AG08395 (cell line): ENCODE data around the gene DLG2.

Experiments used
- DNase-seq: peaks from one replicate; pipeline ENCODE4 v3.0.0; 2012; ENCODE audit warnings: mixed read lengths, low spot score

Gene DLG2

DNA sequence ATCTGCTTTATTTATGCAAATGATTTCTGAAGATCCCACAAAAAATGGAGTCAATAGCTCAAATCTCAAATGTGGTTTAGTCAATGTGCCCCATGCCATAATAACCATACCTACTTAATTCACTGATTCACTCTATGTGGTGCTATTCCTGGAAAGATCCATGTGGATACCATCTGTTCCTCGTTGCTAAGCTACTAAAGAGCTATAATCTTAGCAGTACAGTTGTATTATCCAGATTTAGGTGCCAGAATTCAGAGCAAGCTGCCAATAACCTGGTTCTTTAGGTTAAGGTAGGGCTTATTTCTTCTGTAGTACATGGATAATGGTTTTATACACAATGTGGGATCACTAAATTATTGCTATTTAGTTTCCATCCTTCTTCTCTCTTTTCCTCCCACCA is 1366.3 kb downstream of the DLG2 start:
- no peak for DNase-seq

DNA sequence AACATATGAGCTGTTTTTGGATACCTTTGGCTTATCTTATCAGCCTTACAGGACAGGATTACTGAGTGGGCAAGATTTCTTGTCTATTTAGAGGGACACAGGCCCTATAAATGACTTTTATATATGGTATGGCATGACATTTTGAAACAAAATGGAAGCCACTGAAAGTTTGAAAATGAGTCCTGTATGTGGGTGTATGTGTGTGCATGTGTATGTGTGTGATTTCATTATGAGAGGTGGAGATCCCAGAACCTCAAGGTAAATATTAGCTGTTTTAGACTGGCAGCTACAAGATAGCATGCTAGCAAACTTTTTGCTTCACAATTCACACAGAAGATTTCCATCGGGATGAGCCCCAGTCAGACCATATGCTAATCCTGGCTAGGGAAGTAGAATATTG is 1370.5 kb downstream of the DLG2 start:
- DNase-seq = no peak

DNA sequence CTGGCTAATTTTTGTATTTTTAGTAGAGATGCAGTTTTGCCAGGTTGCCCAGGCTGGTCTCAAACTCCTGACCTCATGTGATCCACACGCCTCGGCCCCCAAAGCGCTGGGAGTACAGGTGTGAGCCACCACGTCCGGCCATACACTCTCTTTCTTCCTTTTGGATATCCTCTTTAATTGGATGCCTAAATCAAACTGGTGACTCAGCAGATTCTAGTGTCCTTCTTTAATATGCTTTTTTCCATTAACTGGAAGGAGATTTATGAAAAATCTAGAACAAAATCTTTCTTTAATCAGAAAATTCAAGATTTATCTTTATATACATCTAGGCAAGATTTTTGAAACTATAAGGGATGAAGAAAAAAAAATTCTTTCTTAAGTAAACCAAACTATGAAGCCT is 1371.7 kb downstream of the DLG2 start:
- no peak for DNase-seq

DNA sequence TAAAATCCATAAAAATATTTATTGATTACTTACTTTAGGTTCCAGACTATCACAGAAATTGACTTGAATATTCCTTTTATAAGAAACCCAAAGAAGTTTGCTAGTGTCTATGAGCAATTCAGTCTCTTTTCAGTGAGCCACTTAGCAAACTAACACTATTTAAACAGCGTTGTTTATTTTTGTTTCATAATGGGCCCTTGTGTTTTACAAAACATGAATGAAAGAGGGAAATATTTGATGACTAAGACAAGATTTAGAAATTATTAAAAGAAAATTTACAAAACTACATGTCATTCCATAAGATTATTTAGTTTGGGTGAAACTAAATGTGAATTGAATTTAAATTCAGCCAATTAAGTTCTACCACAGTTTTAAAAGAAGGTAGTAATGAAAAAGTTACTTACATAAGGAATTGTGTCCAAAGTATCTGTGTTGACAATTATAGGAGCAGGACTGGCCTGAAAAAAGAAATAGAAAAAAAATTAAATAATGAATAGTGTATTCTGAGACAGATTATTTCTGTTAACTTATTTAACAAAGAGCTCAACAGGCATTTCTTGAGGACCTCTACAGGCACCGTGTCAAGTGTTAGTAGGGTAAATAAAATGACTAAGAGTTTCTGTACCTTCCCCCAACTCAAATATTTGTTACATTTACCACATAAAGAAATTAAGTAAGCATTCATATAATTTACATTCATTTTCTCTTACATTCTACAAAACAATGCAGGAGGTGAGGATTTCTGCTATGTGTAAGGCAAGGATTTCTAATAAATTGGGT is 1376.1 kb downstream of the DLG2 start:
- no peak for DNase-seq

DNA sequence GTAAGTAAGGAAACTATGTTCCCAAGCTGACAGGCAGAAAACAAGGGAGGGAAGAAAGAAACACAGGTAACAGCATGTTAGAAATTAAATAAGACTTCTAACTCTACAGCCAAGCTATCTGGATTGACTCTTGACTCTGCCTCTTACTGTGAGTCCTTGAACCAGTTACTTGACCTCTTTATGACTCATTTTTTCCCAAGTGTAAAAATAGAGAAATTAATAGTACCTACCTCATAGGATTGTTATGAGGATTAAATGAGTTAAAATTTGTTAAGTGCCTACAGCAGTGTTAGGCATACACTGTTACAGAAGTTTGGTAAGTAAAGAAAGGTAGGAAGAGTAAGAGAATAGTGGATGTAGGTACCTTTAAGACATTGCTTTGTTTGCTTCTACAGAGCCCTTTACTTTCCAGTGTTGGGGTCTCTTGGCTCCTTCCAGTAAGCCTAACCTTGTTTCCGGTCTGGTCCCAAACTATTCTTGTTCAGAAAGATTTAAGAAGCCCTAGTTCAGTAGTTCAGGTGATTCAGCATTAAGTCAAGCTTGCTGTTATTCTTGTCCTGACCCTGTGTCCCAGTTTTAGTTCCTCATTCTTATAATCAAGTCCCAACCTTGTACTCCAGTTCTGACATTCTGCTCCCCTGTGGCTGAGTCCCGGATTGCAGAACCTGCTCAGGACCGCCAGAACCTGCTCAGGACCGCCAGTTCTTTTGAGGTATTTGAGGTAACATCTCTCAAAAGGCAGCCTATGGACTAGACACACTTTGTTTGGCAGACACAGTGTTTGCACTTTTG is 1377.6 kb downstream of the DLG2 start:
- no peak for DNase-seq

DNA sequence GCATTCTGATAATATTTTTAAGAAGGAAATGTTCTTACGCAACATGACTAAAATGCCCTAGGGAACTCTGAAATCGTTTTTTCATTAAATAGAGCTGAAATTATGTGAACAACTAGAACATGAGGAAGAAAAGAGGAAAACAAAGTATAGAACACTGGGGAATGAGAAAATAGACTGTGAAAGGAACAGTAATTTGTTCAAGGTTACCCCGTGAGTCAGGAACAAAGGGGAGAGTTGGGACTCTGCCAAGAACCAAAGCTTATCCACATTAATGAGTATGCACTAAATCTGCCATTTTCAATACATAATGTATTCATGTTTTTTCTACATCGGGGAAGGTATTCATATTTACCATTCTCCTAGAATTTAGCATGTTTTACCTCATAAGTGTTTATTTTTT is 1379.2 kb downstream of the DLG2 start:
- no peak for DNase-seq

DNA sequence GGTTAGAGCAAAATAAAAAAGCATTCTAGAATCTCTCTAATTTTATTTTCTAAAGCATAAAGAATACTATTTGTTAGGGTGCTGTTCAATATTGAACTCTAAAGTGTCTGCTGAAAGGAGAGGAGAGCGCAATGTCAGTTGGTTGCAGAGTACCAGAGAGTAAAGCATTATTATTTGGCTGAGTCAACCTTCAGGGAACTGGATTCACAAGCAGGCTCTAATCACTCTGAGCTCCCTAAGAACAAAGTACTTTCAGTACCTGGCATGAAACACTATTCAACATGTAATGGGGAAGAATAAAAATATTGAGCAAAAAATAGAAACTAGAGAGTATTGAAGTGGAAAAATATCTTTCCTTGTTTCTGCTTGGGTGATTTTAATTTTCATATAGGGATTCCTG is 1380.0 kb downstream of the DLG2 start:
- no peak for DNase-seq

DNA sequence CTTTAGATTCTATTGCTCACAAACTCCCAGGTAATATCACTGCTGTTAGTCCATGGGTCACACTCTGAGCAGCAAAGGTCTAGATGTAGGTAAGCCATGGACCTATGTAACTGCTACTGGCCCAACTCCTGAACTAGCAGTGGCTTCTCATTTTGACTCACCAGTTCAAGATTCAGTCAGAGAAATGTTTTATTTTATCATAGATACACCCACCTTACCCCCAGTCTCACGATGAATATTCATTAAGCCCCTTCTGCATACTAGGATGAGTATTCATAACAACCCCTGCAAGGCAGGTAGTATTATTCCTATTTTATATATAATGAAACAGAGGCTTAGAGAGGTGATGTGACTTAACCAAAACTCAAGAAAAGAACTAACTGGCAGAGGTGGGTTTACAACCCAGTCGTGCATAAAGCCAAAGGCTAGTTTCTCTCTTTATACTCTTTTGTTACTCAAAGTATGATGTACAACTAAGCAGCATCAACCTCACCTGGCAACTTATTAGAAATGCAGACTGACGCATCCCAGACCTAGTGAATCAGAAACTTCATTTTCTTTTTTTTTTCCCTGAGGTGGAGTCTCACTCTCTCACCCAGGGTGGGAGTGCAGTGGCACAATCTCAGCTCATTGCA is 1383.4 kb downstream of the DLG2 start:
- no peak for DNase-seq

DNA sequence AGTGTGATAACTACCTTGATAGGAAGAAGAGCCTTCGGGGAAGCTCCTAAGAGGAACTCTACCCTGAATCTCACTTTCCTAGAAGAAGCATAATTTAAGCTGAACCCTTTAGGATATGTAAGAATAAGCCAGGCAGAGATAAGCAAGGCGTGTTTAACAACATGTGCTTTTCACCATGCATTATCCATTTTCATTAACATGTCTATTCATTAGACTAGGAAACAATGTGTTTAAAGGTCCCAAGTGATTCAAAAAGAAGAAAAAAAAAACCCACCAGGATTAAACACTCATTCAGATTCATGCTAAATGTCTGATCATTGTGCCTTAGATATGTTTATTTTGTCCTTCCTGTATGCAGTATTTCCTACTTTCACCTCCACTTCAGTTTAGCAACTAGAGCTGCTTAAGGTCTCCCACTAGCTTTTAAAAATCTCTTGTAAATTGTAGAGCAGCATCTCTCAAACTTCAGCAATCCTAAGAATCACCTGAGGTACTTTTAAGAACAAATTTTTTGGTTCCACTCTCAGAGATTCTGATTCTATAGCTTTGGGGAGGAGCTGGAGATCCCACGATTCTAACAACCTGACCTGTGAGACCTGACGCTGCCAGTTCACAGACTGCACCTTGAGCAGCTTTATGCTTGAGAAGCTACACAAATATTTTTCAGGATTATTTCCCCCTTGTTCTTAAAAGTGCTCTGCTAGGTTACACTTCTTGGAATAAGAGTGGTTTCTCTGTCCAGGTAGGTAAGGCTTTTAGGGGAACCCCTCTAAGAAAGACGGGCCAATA is 1385.6 kb downstream of the DLG2 start:
- no peak for DNase-seq

DNA sequence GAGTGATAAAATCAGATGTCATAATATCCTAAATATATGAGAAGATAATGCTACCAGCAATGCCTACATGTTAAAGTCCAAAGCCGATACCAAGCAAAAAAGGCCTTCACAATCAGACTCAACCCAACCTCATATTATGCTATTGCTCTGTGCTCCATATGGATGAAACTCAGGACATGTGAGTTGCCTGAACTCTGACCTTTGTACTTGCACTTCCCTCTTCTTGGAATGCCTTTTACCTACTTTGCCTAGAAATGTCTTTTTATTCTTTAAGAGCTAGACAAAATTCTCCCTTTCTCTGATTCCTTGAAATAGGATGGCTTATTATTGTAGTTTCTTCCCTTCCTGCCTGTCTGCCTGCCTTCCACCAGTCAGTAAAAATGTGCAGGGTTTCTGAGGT is 1386.3 kb downstream of the DLG2 start:
- no peak for DNase-seq

DNA sequence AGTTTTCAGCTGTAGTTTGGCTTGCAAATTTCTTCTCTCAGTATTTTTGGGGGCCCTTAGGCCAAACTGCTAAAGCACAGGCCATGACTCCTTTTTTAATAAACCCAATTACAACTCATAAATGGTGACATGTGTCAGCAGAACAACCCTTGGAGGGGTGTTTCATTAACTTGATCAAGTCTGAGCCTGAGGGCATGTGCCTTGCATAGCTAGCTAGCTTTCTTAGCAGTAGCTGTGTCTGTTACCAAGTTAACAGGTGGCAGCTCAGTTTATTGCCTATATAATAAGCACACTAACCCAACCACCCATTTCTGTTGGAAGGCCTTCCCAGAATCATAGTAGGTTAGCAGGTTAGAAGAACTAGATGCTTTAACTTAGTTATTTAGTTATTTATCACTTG is 1390.7 kb downstream of the DLG2 start:
- DNase-seq = no peak

DNA sequence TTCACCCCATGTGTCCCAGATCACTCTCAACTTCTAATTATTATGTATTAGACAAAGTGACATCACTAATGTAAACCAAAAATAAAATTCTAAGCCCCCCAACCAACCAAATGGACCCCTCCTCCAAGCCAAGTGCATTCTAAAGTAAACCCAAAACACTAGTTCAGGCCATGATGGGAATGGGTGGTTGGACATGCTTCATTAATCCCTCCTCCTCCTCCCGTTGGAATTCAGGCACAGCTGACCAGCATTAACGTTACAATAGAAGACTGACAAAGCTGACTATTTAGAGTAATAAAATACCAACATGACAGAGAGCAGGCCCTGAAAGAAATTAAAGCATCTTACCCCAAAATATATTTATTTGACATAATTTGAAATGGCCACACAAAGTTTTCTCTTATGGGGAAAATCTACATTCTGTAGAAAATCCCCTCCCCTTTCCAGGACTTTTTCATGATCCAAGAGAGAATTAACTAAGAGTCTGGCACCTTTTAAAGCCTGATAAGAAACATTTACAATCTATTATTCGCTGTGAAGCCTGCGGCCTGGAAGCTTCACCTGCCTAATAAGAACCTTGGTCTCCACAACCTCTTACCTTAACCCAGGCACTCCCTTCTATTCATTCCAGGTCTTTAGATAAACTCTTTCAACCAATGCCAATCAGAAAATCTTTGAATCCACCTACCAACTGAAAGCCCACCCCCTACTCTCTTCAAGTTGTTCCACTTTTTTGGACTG is 1392.5 kb downstream of the DLG2 start:
- no peak for DNase-seq

DNA sequence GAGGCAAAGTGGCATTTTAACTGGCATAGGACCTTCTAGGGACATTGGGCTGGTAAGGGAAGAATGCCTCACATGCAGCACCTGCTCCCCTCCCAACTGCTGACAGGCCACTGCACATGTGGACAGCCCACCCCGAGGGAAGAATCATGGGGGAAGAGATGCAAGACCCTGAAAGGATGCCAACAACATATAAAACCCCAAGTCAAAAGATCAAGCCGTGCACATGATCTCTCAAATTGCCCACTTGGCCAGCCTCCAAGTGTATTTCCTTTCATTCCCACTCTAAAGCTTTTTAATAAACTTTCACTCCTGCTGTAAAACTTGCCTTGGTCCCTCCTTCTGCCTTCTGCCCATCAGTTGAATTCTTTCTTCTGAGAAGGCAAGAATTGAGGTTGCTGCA is 1393.1 kb downstream of the DLG2 start:
- no peak for DNase-seq

DNA sequence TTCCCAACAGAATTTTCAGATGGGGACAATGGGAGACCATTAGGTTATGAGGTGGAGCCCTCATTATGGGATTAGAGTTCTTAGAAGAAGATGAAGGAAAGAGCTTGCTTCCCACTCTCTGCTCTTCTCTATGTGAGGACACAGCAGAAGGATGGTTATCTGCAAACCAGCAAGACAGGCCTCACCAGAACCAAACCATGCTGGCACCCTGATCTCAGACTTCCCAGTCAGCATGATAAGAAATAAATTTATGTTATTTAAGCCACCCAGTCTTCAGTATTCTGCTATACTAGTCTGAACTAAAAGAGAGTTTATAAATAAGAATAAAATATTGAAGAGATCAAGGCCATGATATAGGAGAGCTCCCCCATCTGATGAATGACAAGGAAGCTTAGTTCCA is 1394.6 kb downstream of the DLG2 start:
- no peak for DNase-seq

DNA sequence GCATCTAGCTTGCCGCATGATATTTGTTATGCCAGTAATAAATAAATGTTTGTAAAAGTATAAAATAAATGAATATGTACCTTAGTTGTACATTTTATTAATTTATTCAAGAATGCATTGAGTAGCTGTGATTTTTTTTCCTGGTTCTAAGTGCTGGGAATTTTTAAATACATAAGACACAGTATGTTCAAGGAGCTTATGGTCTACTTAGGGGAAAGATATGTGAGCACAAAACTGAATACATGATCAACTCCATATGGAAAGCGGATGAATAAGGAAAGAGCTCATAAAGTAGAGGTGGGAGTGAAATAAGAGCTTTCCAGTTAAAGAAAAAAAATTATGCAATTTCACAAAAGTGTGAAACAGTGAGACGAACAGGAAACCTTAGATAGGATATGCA is 1396.7 kb downstream of the DLG2 start:
- DNase-seq = no peak

DNA sequence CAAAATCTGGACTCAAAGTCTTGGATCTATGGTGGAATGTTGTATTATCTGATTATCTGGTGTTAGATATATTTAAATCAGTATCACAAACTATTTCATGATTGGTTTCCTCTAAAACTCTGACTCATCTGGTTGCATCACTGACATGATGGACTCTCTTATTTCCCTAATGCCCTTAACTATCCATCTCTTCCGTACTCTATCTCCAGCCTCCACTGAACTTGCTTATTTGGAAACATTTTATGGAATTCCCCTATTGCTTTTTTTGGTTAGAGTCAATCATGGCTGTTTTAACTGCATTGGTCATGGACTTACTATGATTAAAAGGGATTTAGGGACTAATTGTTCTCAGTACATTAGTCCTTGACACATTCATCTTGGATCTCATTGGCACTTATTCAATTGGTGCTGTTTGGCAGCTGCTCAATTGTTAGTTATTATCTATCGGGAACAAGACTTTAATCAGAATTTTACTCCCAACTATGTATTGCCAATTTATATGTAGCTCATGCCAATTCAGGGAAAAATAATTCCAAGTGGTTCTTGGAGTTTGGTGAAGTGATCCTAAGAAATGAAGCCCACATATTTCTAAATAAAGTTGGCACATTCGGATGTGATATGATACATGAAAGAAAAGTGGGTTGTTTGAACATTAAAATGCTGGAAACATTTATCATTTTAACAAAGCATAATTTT is 1399.0 kb downstream of the DLG2 start:
- DNase-seq = no peak

DNA sequence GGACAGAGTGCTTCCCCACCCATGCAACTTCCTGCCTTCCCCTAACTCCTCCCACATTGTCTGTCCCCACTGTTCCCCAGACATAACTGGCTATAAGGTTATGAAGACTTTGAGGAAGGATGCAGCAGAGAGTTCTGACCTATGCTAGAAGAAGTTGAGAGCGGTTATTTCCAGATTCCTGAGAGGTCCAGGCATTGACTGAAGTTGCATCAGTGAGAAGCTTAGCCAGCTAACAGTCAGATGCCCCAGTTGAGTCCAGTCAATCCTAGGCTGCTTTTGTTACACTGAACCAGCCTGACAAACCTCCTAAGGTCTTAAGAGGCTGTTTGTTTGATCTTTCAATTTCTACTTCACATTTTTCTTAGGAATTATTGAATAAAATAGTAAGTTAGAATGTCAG is 1403.1 kb downstream of the DLG2 start:
- no peak for DNase-seq

DNA sequence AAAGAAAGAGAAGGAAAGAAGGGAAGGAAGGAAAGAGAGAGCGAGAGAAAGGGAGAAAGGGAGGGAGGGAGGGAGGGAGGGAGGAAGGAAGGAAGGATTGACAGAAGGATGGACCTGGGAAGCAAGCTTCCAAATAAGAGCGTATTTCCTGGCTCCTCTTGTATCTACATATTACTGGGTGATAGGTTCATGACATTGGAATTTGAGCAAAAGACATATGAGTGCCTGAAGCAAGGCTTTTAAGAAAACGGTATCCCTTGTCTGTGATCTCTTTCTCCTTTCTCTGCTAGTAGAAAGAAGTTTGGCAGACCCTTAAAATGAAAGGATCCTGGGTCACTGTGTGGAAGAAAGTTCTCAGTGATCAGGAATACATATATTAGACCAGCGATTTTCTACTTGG is 1408.8 kb downstream of the DLG2 start:
- no peak for DNase-seq

DNA sequence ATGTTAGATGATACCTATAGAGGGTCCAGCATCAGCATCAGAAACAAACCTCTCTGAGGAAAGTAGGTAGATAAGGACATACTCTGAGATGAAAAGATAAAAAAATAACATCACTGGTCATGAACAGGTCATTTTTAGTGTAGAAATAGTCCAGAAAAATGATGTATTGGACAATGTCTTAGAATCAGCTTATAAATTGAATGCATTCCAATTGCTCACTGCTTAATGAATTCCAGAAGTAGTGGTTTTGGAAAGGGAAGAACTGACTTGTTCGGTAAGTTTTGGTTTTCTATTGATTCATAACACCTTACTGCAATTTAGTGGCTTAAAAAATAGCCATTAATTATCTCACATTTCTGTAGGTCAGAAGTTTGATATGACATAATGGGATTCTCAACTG is 1411.5 kb downstream of the DLG2 start:
- DNase-seq = no peak

DNA sequence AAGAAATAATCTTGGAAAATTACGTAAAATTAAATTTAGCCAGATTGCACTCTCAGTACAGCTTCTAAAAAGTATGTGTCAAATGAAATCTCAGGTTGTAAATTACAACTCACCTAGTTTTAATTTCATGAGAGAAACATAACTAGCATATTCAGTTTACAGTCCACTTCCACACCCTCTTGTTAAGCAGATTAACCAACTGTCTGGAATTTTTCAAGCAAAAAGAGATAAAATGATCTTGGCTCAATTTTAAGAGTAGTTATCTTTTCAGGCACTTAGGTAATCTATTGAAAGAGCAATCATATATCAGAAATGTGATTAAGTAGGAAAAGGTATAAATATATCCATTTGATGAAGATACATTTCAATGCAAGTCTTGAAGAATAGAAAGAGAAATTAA is 1412.6 kb downstream of the DLG2 start:
- DNase-seq = no peak
